Right atrium auricular region (tissue), 2 donors: Measurements from ENCODE around the gene SNX14. TPM values are rescaled to one million over a fixed set of nuclear protein-coding genes. Genes with fewer than 3 reads are reported as not detected.

ENCODE experiments used
- DNase-seq: peaks from one replicate; pipeline ENCODE4 v3.0.0-alpha.2; 2019; ENCODE audit warnings: low spot score
- H3K27ac ChIP-seq, 2 donors: fragments of 200-600 bp; sonication (generic); 1 replicate in 1 of 2; 2 replicates in 1 of 2; pipeline ENCODE4 v1.5.1; 2016 to 2019
- H3K27me3 ChIP-seq, 2 donors: fragments of 200-600 bp; sonication (generic); one replicate each; pipeline versions ENCODE4 v1.5.1 to v1.6.0; 2017 to 2019
- H3K36me3 ChIP-seq: fragments of 200-600 bp; sonication (generic); one replicate; pipeline ENCODE4 v1.5.1; 2016
- H3K4me1 ChIP-seq, 2 donors: fragments of 200-600 bp; sonication (generic); one replicate each; pipeline versions ENCODE4 v1.5.1 to v1.6.0; 2017 to 2019
- H3K4me3 ChIP-seq, 2 donors: fragments of 200-600 bp; sonication (generic); 1 replicate in 1 of 2; 2 replicates in 1 of 2; pipeline ENCODE4 v1.5.1; 2017 to 2019; ENCODE audit warnings: mild to moderate bottlenecking in 1 of 2, moderate library complexity in 1 of 2
- H3K9me3 ChIP-seq, 2 donors: fragments of 200-600 bp; sonication (generic); one replicate each; pipeline ENCODE4 v1.5.1; 2019
- total RNA-seq, 2 donors: library from RNA; depleted of rRNA; stranded (reverse); fragments of >200 nt; gene quantifications; one replicate each; pipeline ENCODE4 v1.1.0, GENCODE V29; 2016
- TF ChIP-seq, protein P1 (sequence below), 2 donors: fragments of 200-600 bp; sonication (generic); IDR thresholded peaks; one replicate each; pipeline ENCODE4 v1.5.1; 2019; ENCODE audit warnings: antibody characterized with exemption in 2 of 2

The SNX14 gene
- total RNA-seq, 2 donors from 2014 or later = 37.7 to 57.2 TPM

- H3K9me3 ChIP-seq = no peaks in the 10 kb centered on the region
- peaks cover 0 to 6% of the 10 kb centered on the region in 2 donors for H3K4me1 ChIP-seq
- DNase-seq = no peak
- TF ChIP-seq, protein P1, sequence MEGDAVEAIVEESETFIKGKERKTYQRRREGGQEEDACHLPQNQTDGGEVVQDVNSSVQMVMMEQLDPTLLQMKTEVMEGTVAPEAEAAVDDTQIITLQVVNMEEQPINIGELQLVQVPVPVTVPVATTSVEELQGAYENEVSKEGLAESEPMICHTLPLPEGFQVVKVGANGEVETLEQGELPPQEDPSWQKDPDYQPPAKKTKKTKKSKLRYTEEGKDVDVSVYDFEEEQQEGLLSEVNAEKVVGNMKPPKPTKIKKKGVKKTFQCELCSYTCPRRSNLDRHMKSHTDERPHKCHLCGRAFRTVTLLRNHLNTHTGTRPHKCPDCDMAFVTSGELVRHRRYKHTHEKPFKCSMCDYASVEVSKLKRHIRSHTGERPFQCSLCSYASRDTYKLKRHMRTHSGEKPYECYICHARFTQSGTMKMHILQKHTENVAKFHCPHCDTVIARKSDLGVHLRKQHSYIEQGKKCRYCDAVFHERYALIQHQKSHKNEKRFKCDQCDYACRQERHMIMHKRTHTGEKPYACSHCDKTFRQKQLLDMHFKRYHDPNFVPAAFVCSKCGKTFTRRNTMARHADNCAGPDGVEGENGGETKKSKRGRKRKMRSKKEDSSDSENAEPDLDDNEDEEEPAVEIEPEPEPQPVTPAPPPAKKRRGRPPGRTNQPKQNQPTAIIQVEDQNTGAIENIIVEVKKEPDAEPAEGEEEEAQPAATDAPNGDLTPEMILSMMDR (IDR thresholded peaks at IDR 0.05) = no peak
- H3K27me3 ChIP-seq = no peaks in the 10 kb centered on the region
- no peak overlapping the region for H3K4me3 ChIP-seq
- no peaks in the 10 kb centered on the region for H3K36me3 ChIP-seq
- peak overlapping the region in 1 of 2 donors; percentile 28 for H3K27ac ChIP-seq
Measured at GRCh38 chr6:85482206-85482904, 111.3 kb downstream of the SNX14 start.

GRCh38 chr6:85479208-85479607 is 114.5 kb downstream of the SNX14 start:
- Histone ChIP-seq H3K36me3 (no peaks in the 10 kb centered on the region), H3K27ac (no peak overlapping the region), H3K4me1 (peaks cover 0 to 6% of the 10 kb centered on the region in 2 donors), H3K4me3 (no peak overlapping the region), H3K9me3 (no peaks in the 10 kb centered on the region), H3K27me3 (no peaks in the 10 kb centered on the region)
- DNase-seq = no peak
- TF ChIP-seq, protein P1 (IDR thresholded peaks at IDR 0.05) = no peak

- Histone ChIP-seq H3K9me3 (no peaks in the 10 kb centered on the region), H3K36me3 (no peaks in the 10 kb centered on the region), H3K4me1 (no peaks in the 10 kb centered on the region), H3K27me3 (no peaks in the 10 kb centered on the region), H3K27ac (no peak overlapping the region), H3K4me3 (no peak overlapping the region)
- no peak for DNase-seq
- TF ChIP-seq, protein P1 (IDR thresholded peaks at IDR 0.05) = no peak
Measured at GRCh38 chr6:85476532-85476931, 117.1 kb downstream of the SNX14 start.

GRCh38 chr6:85473748-85474147 is 119.9 kb downstream of the SNX14 start:
- no peaks in the 10 kb centered on the region for H3K4me1 ChIP-seq
- no peaks in the 10 kb centered on the region for H3K36me3 ChIP-seq
- H3K27ac ChIP-seq = no peak overlapping the region
- no peak overlapping the region for H3K4me3 ChIP-seq
- no peaks in the 10 kb centered on the region for H3K27me3 ChIP-seq
- no peaks in the 10 kb centered on the region for H3K9me3 ChIP-seq
- TF ChIP-seq, protein P1 (IDR thresholded peaks at IDR 0.05) = no peak
- DNase-seq = no peak

GRCh38 chr6:85472744-85473143 is 120.9 kb downstream of the SNX14 start:
- no peak for DNase-seq
- H3K9me3 ChIP-seq = no peaks in the 10 kb centered on the region
- no peaks in the 10 kb centered on the region for H3K27me3 ChIP-seq
- no peak overlapping the region for H3K4me3 ChIP-seq
- no peaks in the 10 kb centered on the region for H3K4me1 ChIP-seq
- no peak overlapping the region for H3K27ac ChIP-seq
- no peaks in the 10 kb centered on the region for H3K36me3 ChIP-seq
- TF ChIP-seq, protein P1 (IDR thresholded peaks at IDR 0.05) = no peak

- H3K9me3 ChIP-seq = no peaks in the 10 kb centered on the region
- no peak overlapping the region for H3K4me3 ChIP-seq
- no peaks in the 10 kb centered on the region for H3K4me1 ChIP-seq
- no peak for DNase-seq
- no peaks in the 10 kb centered on the region for H3K36me3 ChIP-seq
- TF ChIP-seq, protein P1 (IDR thresholded peaks at IDR 0.05) = no peak
- no peak overlapping the region for H3K27ac ChIP-seq
- no peaks in the 10 kb centered on the region for H3K27me3 ChIP-seq
Measured at GRCh38 chr6:85470023-85470410, 123.6 kb downstream of the SNX14 start.
